ENCODE data around the gene ZBTB3. TPM values are rescaled to one million over a fixed set of nuclear protein-coding genes. Genes with fewer than 3 reads are reported as not detected.
A peak's percentile ranks its signal among the peaks of the same experiment; 100 is the strongest.

ZBTB3 gene
- polyA plus RNA-seq, 1 donor from 2014 or later, result 8.5 TPM

DNA sequence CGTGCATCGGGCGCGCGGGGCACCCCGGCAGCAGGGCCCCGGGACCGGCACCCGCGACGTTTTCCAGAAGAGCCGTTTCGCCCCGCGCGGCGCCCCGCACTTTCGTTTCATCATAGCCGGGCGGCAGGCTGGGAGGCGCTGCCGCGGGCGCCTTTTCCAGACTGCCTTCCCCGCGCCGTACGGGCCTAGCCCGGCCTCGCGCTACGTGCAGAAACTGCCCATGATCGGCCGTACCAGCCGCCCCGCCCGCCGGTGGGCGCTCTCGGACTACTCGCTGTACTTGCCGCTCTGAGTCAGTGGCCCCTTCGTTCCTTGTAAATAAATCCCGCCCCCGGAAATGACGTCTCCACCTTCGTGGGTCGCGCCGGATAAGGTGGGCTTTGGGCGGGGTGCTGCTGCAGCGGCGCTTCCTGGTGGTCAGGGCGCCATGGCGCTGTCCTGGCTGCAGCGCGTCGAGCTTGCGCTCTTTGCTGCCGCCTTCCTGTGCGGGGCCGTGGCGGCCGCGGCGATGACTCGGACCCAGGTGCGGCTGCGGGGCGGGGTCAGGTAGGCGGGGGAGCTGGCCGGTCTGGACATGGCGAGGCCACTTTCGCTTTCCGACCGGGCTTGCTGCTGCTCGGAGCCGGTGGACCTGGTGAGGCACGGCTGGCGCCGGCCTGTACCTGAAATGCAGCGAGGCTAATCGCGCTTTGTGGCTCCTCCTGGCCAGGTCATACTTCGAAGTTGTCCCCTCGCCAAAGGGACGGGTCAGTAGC, 33.2 kb upstream of the ZBTB3 start, which contains the start of gene TMEM179B:
Gene TMEM179B (plus strand): TSS at position 398 of the 755 bp plus-strand sequence. CDS start 30 bp downstream, at position 428.
- no peaks in the 10 kb centered on the region for H4K20me1 ChIP-seq (ENCODE audit: insufficient read depth)

More for the DNA sequence above, 33.2 kb upstream of the ZBTB3 start, which contains the start of gene TMEM179B:
- Histone ChIP-seq H3K9me2 (ENCODE audit: insufficient read depth, low read length) (no peaks in the 10 kb centered on the region), H2AFZ (ENCODE audit: low read depth, low read length) (peak within 1 kb of the TSS; percentile 63), H3K9me3 (ENCODE audit: low read length) (no peaks in the 10 kb centered on the region), H3K36me3 (ENCODE audit: insufficient read depth, low read length) (no peaks in the 10 kb centered on the region), H3K27me3 (ENCODE audit: insufficient read depth, low read depth, low read length) (no peaks in the 10 kb centered on the region), H3K9ac (ENCODE audit: low read length) (peak within 1 kb of the TSS; percentile 87), H3K79me2 (replicated peaks; ENCODE audit: insufficient read depth, low read length) (peaks cover 10% of the 10 kb centered on the region), H3F3A (ENCODE audit: insufficient read depth, low read length, poor library complexity, severe bottlenecking) (peaks cover 2% of the 10 kb centered on the region), H3K4me2 (ENCODE audit: low read length) (peak within 1 kb of the TSS; percentile 56), H3K4me3 (ENCODE audit: low read length) (peak within 1 kb of the TSS; percentile 90), H3K27ac (ENCODE audit: low read length) (peak within 1 kb of the TSS; percentile 88)
- TF ChIP-seq EP300 (conservative IDR thresholded peaks at IDR 0.05; ENCODE audit: poor library complexity, severe bottlenecking) (peak; percentile 56), MXI1 (conservative IDR thresholded peaks at IDR 0.05; ENCODE audit: poor library complexity, severe bottlenecking) (peak; percentile 87), REST (IDR thresholded peaks at IDR 0.05; ENCODE audit: borderline replicate concordance) (peak; percentile 69), POLR2AphosphoS5 (IDR thresholded peaks at IDR 0.05) (peak; percentile 97), TAF1 (IDR thresholded peaks at IDR 0.05; ENCODE audit: low read depth) (peak; percentile 66), EZH2 (IDR thresholded peaks at IDR 0.05; ENCODE audit: borderline replicate concordance, insufficient read depth, low read length, poor library complexity, severe bottlenecking) (no peak), SMC3 (conservative IDR thresholded peaks at IDR 0.05; ENCODE audit: poor library complexity) (peak; percentile 52), RAD21 (conservative IDR thresholded peaks at IDR 0.05) (peak; percentile 41)
- TF ChIP-seq, protein P1, sequence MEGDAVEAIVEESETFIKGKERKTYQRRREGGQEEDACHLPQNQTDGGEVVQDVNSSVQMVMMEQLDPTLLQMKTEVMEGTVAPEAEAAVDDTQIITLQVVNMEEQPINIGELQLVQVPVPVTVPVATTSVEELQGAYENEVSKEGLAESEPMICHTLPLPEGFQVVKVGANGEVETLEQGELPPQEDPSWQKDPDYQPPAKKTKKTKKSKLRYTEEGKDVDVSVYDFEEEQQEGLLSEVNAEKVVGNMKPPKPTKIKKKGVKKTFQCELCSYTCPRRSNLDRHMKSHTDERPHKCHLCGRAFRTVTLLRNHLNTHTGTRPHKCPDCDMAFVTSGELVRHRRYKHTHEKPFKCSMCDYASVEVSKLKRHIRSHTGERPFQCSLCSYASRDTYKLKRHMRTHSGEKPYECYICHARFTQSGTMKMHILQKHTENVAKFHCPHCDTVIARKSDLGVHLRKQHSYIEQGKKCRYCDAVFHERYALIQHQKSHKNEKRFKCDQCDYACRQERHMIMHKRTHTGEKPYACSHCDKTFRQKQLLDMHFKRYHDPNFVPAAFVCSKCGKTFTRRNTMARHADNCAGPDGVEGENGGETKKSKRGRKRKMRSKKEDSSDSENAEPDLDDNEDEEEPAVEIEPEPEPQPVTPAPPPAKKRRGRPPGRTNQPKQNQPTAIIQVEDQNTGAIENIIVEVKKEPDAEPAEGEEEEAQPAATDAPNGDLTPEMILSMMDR (IDR thresholded peaks at IDR 0.05; ENCODE audit: poor library complexity, severe bottlenecking), result peak; percentile 59

Data from neural cell (in vitro differentiated cells).